Endothelial cell (in vitro differentiated cells): Measurements from ENCODE around the gene MMP24OS. TPM values are rescaled to one million over a fixed set of nuclear protein-coding genes. Genes with fewer than 3 reads are reported as not detected.
A peak's percentile ranks its signal among the peaks of the same experiment; 100 is the strongest.

ENCODE experiments used
- DNase-seq: peaks from one replicate; pipeline ENCODE4 v3.0.0; 2021; ENCODE audit warnings: low spot score
- H3K27ac Mint-ChIP-seq: one replicate; pipeline ENCODE4 v1.8.0; 2021; ENCODE audit warnings: mixed read lengths, inconsistent platforms; ENCODE audit not compliant: unreplicated experiment
- H3K27me3 Mint-ChIP-seq: one replicate; pipeline ENCODE4 v1.8.0; 2021; ENCODE audit warnings: mild to moderate bottlenecking, moderate library complexity, mixed read lengths, inconsistent platforms; ENCODE audit not compliant: unreplicated experiment
- H3K36me3 Mint-ChIP-seq: one replicate; pipeline ENCODE4 v1.8.0; 2021; ENCODE audit warnings: mild to moderate bottlenecking, low read depth, mixed read lengths, inconsistent platforms; ENCODE audit not compliant: unreplicated experiment
- H3K4me1 Mint-ChIP-seq: one replicate; pipeline ENCODE4 v1.8.0; 2021; ENCODE audit warnings: mild to moderate bottlenecking, mixed read lengths, inconsistent platforms; ENCODE audit not compliant: unreplicated experiment
- H3K4me3 Mint-ChIP-seq: one replicate; pipeline ENCODE4 v1.8.0; 2021; ENCODE audit warnings: mild to moderate bottlenecking, mixed read lengths, inconsistent platforms; ENCODE audit not compliant: unreplicated experiment
- H3K9me3 Mint-ChIP-seq: one replicate; pipeline ENCODE4 v1.8.0; 2021; ENCODE audit warnings: mixed read lengths, inconsistent platforms; ENCODE audit not compliant: unreplicated experiment
- CTCF ChIP-seq: fragments of 200-600 bp; sonication (generic); IDR thresholded peaks from one replicate; pipeline ENCODE4 v1.5.0; 2021; ENCODE audit warnings: antibody characterized with exemption; ENCODE audit not compliant: unreplicated experiment
- total RNA-seq: library from RNA; stranded (reverse); fragmentation: NEBNext Ultra II Directional; extraction: Animal tissue kit (Norgen Biotek cat#: 25700); gene quantifications from one replicate; pipeline ENCODE4 v1.2.1, GENCODE V29; 2021; ENCODE audit not compliant: unreplicated experiment

The MMP24OS gene
- total RNA-seq, 1 donor from 2014 or later = 80.7 TPM

GRCh38 chr20:35280523-35280922 lies 2.6 kb upstream of the MMP24OS start:
- Mint-ChIP-seq H3K27ac (no peak overlapping the region), H3K4me1 (peaks cover 19% of the 10 kb centered on the region), H3K4me3 (no peak overlapping the region), H3K36me3 (peaks cover 32% of the 10 kb centered on the region), H3K9me3 (no peaks in the 10 kb centered on the region), H3K27me3 (peaks cover 37% of the 10 kb centered on the region)
- no peak for DNase-seq
- TF ChIP-seq CTCF = no peak

GRCh38 chr20:35279533-35280174 lies 1.7 kb upstream of the MMP24OS start:
- H3K36me3 Mint-ChIP-seq = peaks cover 31% of the 10 kb centered on the region
- H3K4me3 Mint-ChIP-seq = peak overlapping the region; percentile 39
- H3K27me3 Mint-ChIP-seq = peaks cover 33% of the 10 kb centered on the region
- no peaks in the 10 kb centered on the region for H3K9me3 Mint-ChIP-seq
- peaks cover 14% of the 10 kb centered on the region for H3K4me1 Mint-ChIP-seq
- no peak for DNase-seq
- no peak overlapping the region for H3K27ac Mint-ChIP-seq
- TF ChIP-seq CTCF = no peak

GRCh38 chr20:35279040-35279439 lies 1.1 kb upstream of the MMP24OS start:
- DNase-seq = no peak
- Mint-ChIP-seq H3K27me3 (peaks cover 33% of the 10 kb centered on the region), H3K4me3 (no peak overlapping the region), H3K9me3 (no peaks in the 10 kb centered on the region), H3K27ac (no peak overlapping the region), H3K36me3 (peaks cover 31% of the 10 kb centered on the region), H3K4me1 (peaks cover 14% of the 10 kb centered on the region)
- TF ChIP-seq CTCF = no peak

- peak overlapping the region; percentile 96 for H3K4me3 Mint-ChIP-seq
- H3K27me3 Mint-ChIP-seq = peaks cover 31% of the 10 kb centered on the region
- H3K4me1 Mint-ChIP-seq = peaks cover 6% of the 10 kb centered on the region
- peaks cover 35% of the 10 kb centered on the region for H3K36me3 Mint-ChIP-seq
- peak overlapping the region; percentile 98 for H3K27ac Mint-ChIP-seq
- TF ChIP-seq CTCF = no peak
- no peaks in the 10 kb centered on the region for H3K9me3 Mint-ChIP-seq
- no peak for DNase-seq
Observed at GRCh38 chr20:35277127-35277526, 795 bp downstream of the MMP24OS start.

- no peak for TF ChIP-seq CTCF
- DNase-seq = no peak
- peaks cover 29% of the 10 kb centered on the region for H3K27me3 Mint-ChIP-seq
- H3K36me3 Mint-ChIP-seq = peaks cover 34% of the 10 kb centered on the region
- peaks cover 6% of the 10 kb centered on the region for H3K4me1 Mint-ChIP-seq
- no peak overlapping the region for H3K27ac Mint-ChIP-seq
- peak overlapping the region; percentile 96 for H3K4me3 Mint-ChIP-seq
- H3K9me3 Mint-ChIP-seq = no peaks in the 10 kb centered on the region
Observed at GRCh38 chr20:35276408-35276807, 1.5 kb downstream of the MMP24OS start.
